ENCODE data around the gene HADHB. TPM values are rescaled to one million over a fixed set of nuclear protein-coding genes. Genes with fewer than 3 reads are reported as not detected.

HADHB gene
- total RNA-seq, 1 donor from 2014 or later: 105 TPM

DNA sequence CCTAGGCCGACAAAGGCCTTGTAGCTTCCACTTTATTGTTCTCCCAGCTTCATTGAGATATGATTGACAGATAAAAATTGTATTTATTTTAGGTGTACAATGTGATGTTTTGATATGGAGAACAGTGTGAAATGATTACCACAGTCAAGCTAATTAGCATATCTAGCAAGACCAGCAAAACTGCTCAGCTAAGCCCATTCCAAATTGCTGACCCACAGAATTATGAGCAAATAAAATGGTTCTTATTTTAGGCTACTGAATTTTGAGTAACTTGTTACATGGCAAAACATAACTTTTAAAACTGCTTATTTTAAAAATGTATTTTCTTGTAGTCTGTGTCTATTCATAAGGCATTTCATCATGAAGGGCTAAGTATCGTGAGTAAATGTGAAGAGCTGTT, 92.6 kb downstream of the HADHB start:
- DNase-seq (ENCODE audit: low read depth): no peak
- TF ChIP-seq, protein P1, sequence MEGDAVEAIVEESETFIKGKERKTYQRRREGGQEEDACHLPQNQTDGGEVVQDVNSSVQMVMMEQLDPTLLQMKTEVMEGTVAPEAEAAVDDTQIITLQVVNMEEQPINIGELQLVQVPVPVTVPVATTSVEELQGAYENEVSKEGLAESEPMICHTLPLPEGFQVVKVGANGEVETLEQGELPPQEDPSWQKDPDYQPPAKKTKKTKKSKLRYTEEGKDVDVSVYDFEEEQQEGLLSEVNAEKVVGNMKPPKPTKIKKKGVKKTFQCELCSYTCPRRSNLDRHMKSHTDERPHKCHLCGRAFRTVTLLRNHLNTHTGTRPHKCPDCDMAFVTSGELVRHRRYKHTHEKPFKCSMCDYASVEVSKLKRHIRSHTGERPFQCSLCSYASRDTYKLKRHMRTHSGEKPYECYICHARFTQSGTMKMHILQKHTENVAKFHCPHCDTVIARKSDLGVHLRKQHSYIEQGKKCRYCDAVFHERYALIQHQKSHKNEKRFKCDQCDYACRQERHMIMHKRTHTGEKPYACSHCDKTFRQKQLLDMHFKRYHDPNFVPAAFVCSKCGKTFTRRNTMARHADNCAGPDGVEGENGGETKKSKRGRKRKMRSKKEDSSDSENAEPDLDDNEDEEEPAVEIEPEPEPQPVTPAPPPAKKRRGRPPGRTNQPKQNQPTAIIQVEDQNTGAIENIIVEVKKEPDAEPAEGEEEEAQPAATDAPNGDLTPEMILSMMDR (IDR thresholded peaks at IDR 0.05; ENCODE audit: insufficient read depth, low read length, severe bottlenecking): no peak
- Histone ChIP-seq H3K27me3 (ENCODE audit: control insufficient read depth, insufficient read depth, low read length) (no peaks in the 10 kb centered on the region), H3K36me3 (ENCODE audit: control insufficient read depth, insufficient read depth, low read length) (no peaks in the 10 kb centered on the region), H3K4me3 (ENCODE audit: low read depth, low read length) (no peak overlapping the region)
- FAIRE-seq: no peak

Other genes with a start within 250 kb of the HADHB start
- 308 and 654 TPM in 2 replicates for gene RAB10, start 210.9 kb upstream of the HADHB start, total RNA-seq
- under 0.01 and 0.13 TPM in 2 replicates for gene GAREM2, start 71.9 kb upstream of the HADHB start, total RNA-seq
- gene HADHA, start 307 bp upstream of the HADHB start, total RNA-seq: 140 and 155 TPM in 2 replicates
- 28.0 and 32.6 TPM in 2 replicates for gene SELENOI, start 101.2 kb downstream of the HADHB start, total RNA-seq
- gene ADGRF3, start 101.8 kb downstream of the HADHB start, total RNA-seq: not detected in 2 replicates
- 0.38 TPM in 1 of 2 replicates, not detected in the other for gene DRC1, start 157.0 kb downstream of the HADHB start, total RNA-seq
- not detected in 2 replicates for gene OTOF, start 233.2 kb downstream of the HADHB start, total RNA-seq